Pancreas (tissue), 10 donors: ENCODE results near the gene KLHL25. TPM values are rescaled to one million over a fixed set of nuclear protein-coding genes. Genes with fewer than 3 reads are reported as not detected.
A peak's percentile ranks its signal among the peaks of the same experiment; 100 is the strongest.
"Not testable (repeated sequence)": the region's sequence is repeated elsewhere in the genome, so short reads cannot be mapped to it uniquely, and the experiment has no call there.

Source experiments
- ATAC-seq, 4 donors: fragments of 200-7000 bp; cut with Tn5 transposase; one replicate each; pipeline versions ENCODE4 v1.8.0 to v1.9.1; 2020; ENCODE audit warnings: mild to moderate bottlenecking in 4 of 4, moderate library complexity in 4 of 4
- DNase-seq, 6 donors: peaks; one replicate each; pipeline ENCODE4 v3.0.0-alpha.2; 2020
- FAIRE-seq: peaks from 2 replicates; lab custom pipeline; 2012; peaks lifted over from hg19 to GRCh38; lab: Jason Lieb, UNC
- H3K27ac ChIP-seq, 4 donors: fragments of 200-600 bp; sonication (generic); 1 replicate in 3 of 4; 2 replicates in 1 of 4; pipeline versions ENCODE4 v1.5.0 to v1.8.0; 2020
- H3K27me3 ChIP-seq, 4 donors: fragments of 200-600 bp; one replicate each; pipeline ENCODE4 v1.8.0; 2021
- H3K36me3 ChIP-seq, 3 donors: fragments of 200-600 bp; sonication (generic) in 1 of 3; one replicate each; pipeline versions ENCODE4 v1.5.0 to v1.8.0; 2020 to 2021
- H3K4me1 ChIP-seq, 3 donors: fragments of 200-600 bp; one replicate each; pipeline ENCODE4 v1.8.0; 2021
- H3K4me3 ChIP-seq, 4 donors: fragments of 200-600 bp; sonication (generic) in 2 of 4; one replicate each; pipeline versions ENCODE4 v1.5.0 to v1.8.0; 2020 to 2021
- H3K9me3 ChIP-seq, 4 donors: fragments of 200-600 bp; one replicate each; pipeline ENCODE4 v1.8.0; 2021
- WGBS, 2 donors: extraction: QIAGEN DNeasy Blood & Tissue Kit; methylation state at CpG; one replicate each; pipeline ENCODE4 v1.1.7; 2013; 5-methylcytosine and 5-hydroxymethylcytosine counted together
- intact Hi-C, 3 donors: fragments of 100-400 bp; cut with DNase I; formaldehyde crosslinking; loops; one replicate each; pipeline versions ENCODE4 v1.11.1 to v1.14.2; 2022
- polyA plus RNA-seq, 2 donors: library from polyadenylated mRNA; stranded (reverse); fragments of 200-250 nt; gene quantifications; one replicate each; pipeline ENCODE4 v1.2.3, GENCODE V29; 2013
- total RNA-seq, 6 donors: library from RNA; stranded (reverse); fragmentation: NEBNext Ultra II Directional in 4 of 6; extraction: Animal tissue kit (Norgen Biotek cat#: 25700) in 4 of 6; gene quantifications; one replicate each; pipeline versions ENCODE4 v1.2.1 to v1.2.4, GENCODE V29; 2021 to 2023
- TF ChIP-seq, protein P1 (sequence below), 4 donors: fragments of 200-600 bp; sonication (generic) in 3 of 4; IDR thresholded peaks; one replicate each; pipeline versions ENCODE4 v1.5.0 to v1.8.0; 2021; ENCODE audit warnings: antibody characterized with exemption in 4 of 4
- donor health status: healthy with polysubstance abuse.
- donor health status: DM: no; HTN: no; CAD: no; lungs with moderate emphysema.
- donor health status: DM: no; HTN: no; CAD: no.
- donor health status: control.
- donor health status: control.
- donor health status: Bipolar disorder and iron deficiency.
- donor health status: DM: yes; HTN: yes; CAD: no.
- donor health status: DM: no; HTN: no; CAD: no.
- donor health status: DM: no; HTN: no; CAD: no.
- donor health status: DM: yes; HTN: yes; CAD: no.

KLHL25 gene
- total and polyA plus RNA-seq, 8 donors = 0.93 to 3.3 (median 2.0) TPM

- intact Hi-C loops = loop anchor here in 2 of 3 donors (5.0 kb wide), 3 partner anchors 39 to 104 kb away; partner anchors contain the start of gene KLHL25 (in 1 of the 2)
- peak; percentile 77 to 97 (median 93) for ATAC-seq
- FAIRE-seq = no peak
- Histone ChIP-seq H3K27ac (no peak overlapping the region), H3K4me1 (no peaks in the 10 kb centered on the region), H3K27me3 (no peaks in the 10 kb centered on the region), H3K4me3 (no peak overlapping the region), H3K9me3 (no peaks in the 10 kb centered on the region), H3K36me3 (no peaks in the 10 kb centered on the region)
- DNase-seq = peak in 5 of 6 donors; percentile 54 to 71 (median 60)
- TF ChIP-seq, protein P1, sequence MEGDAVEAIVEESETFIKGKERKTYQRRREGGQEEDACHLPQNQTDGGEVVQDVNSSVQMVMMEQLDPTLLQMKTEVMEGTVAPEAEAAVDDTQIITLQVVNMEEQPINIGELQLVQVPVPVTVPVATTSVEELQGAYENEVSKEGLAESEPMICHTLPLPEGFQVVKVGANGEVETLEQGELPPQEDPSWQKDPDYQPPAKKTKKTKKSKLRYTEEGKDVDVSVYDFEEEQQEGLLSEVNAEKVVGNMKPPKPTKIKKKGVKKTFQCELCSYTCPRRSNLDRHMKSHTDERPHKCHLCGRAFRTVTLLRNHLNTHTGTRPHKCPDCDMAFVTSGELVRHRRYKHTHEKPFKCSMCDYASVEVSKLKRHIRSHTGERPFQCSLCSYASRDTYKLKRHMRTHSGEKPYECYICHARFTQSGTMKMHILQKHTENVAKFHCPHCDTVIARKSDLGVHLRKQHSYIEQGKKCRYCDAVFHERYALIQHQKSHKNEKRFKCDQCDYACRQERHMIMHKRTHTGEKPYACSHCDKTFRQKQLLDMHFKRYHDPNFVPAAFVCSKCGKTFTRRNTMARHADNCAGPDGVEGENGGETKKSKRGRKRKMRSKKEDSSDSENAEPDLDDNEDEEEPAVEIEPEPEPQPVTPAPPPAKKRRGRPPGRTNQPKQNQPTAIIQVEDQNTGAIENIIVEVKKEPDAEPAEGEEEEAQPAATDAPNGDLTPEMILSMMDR (IDR thresholded peaks at IDR 0.05) = peak; percentile 11 to 38 (median 33)
- 41 to 47% methylated on average over 15 of the region's 15 CpGs for whole genome bisulfite sequencing, 2 donors
Measured at GRCh38 chr15:85831415-85832113, 36.8 kb upstream of the KLHL25 start.

DNA sequence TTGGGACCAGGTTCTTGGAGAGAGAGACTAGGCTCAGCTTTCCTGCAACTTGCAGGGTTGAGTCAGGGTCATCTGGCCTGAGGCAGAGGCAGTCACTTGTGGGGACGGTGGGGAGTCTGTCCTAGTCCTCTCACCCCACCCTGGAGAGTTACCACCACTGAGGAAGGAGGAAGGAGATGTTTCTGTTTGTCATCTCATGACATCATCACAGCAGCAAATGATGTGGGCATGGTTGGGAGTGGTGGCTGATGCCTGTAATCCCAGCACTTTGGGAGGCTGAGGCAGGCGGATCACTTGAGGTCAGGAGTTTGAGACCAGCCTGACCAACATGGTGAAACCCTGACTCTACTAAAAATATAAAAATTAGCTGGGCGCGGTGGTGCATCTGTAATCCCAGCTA is 35.0 kb upstream of the KLHL25 start:
- H3K4me3 ChIP-seq, H3K36me3 ChIP-seq, FAIRE-seq, H3K27me3 ChIP-seq, ATAC-seq, DNase-seq, H3K9me3 ChIP-seq, H3K27ac ChIP-seq, H3K4me1 ChIP-seq: not testable (repeated sequence)
- intact Hi-C loops = loop anchor here in 2 of 3 donors (5.0 kb wide), 3 partner anchors 37 to 102 kb away; partner anchors contain the start of gene KLHL25 (in 1 of the 2)
- 86 to 97% methylated on average over 4 of the region's 4 CpGs for WGBS, 2 donors

DNA sequence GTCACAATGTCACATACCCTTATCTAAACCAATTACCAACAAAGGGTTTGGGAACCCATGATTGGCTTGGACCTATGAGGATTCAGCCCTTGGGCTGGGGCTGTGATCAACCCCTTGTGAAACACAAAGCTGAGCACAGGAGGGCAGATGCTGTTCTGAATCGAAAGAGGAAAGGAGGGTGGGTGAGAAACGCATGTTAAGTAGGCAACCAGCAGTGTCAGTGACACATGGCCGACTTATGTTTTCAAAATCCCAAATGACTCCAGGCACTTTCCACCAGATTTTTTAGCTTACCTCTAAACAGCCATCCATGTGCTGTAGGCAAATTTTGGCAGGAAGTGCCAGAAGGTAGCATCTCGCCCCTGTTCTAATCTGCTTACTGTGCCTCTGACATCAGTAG is 34.1 kb upstream of the KLHL25 start:
- no peaks in the 10 kb centered on the region for H3K27me3 ChIP-seq
- FAIRE-seq (no peak), DNase-seq (no peak), ATAC-seq (no peak)
- H3K4me1 ChIP-seq = no peaks in the 10 kb centered on the region
- H3K27ac ChIP-seq = no peak overlapping the region
- no peaks in the 10 kb centered on the region for H3K9me3 ChIP-seq
- H3K36me3 ChIP-seq = no peaks in the 10 kb centered on the region
- intact Hi-C loops = no loop called here
- TF ChIP-seq, protein P1 (IDR thresholded peaks at IDR 0.05) = no peak
- WGBS, 2 donors = 76 to 77% methylated on average over 4 of the region's 4 CpGs
- no peak overlapping the region for H3K4me3 ChIP-seq

- no peaks in the 10 kb centered on the region for H3K27me3 ChIP-seq
- H3K9me3 ChIP-seq = no peaks in the 10 kb centered on the region
- H3K36me3 ChIP-seq = no peaks in the 10 kb centered on the region
- intact Hi-C loops = no loop called here
- H3K4me3 ChIP-seq = no peak overlapping the region
- ATAC-seq = no peak
- no peaks in the 10 kb centered on the region for H3K4me1 ChIP-seq
- no peak overlapping the region for H3K27ac ChIP-seq
- 82 to 85% methylated on average over 1 of the region's 1 CpG for WGBS, 2 donors
- TF ChIP-seq, protein P1 (IDR thresholded peaks at IDR 0.05) = no peak
- no peak for FAIRE-seq
- DNase-seq = no peak
Measured at GRCh38 chr15:85828126-85828525, 33.4 kb upstream of the KLHL25 start.

GRCh38 chr15:85826756-85827515 is 32.2 kb upstream of the KLHL25 start:
- DNase-seq = no peak

More at GRCh38 chr15:85826756-85827515, 32.2 kb upstream of the KLHL25 start:
- Histone ChIP-seq H3K4me1 (no peaks in the 10 kb centered on the region), H3K27me3 (no peaks in the 10 kb centered on the region), H3K27ac (no peak overlapping the region), H3K4me3 (no peak overlapping the region), H3K9me3 (no peaks in the 10 kb centered on the region), H3K36me3 (no peaks in the 10 kb centered on the region)
- intact Hi-C loops = no loop called here
- FAIRE-seq (no peak), ATAC-seq (no peak)
- 62 to 68% methylated on average over 7 of the region's 7 CpGs for WGBS, 2 donors
- TF ChIP-seq, protein P1 (IDR thresholded peaks at IDR 0.05) = no peak
